ENCODE measurements around the gene SRL. TPM values are rescaled to one million over a fixed set of nuclear protein-coding genes. Genes with fewer than 3 reads are reported as not detected.

The SRL gene
- total RNA-seq, 4 donors from 2014 or later = 0.16 to 1.4 (median 0.52) TPM

DNA sequence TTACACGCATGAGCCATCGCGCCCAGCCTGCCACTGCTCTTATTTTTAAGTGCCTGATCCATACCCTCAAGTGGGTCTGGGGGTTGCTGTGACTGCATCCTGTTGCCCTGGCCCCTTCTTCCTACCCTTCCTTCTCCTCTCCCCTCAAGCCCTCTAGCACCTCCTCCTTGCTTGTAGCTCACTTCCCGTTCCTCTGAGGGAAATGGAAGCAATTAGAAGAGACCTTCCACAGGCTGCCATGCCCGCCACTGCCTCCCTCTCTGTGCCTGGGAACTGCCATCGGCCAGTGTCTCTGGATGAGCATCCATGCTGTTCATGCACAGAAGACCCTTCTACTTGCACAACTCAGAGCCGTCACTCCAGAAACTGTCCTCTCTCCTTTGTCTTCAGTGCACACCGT lies 41.6 kb upstream of the SRL start:
- Histone ChIP-seq H3K4me3 (no peak overlapping the region), H3K9me3 (no peaks in the 10 kb centered on the region), H3K27me3 (peaks cover 7% of the 10 kb centered on the region), H3K36me3 (no peaks in the 10 kb centered on the region), H3K27ac (no peak overlapping the region), H3K4me1 (peaks cover 4% of the 10 kb centered on the region)
- WGBS = 75% methylated on average over 8 of the region's 8 CpGs
- DNase-seq (ENCODE audit: low spot score in 2 of 2) = no peak
- TF ChIP-seq POLR2A (IDR thresholded peaks at IDR 0.05) = no peak
- TF ChIP-seq, protein P1, sequence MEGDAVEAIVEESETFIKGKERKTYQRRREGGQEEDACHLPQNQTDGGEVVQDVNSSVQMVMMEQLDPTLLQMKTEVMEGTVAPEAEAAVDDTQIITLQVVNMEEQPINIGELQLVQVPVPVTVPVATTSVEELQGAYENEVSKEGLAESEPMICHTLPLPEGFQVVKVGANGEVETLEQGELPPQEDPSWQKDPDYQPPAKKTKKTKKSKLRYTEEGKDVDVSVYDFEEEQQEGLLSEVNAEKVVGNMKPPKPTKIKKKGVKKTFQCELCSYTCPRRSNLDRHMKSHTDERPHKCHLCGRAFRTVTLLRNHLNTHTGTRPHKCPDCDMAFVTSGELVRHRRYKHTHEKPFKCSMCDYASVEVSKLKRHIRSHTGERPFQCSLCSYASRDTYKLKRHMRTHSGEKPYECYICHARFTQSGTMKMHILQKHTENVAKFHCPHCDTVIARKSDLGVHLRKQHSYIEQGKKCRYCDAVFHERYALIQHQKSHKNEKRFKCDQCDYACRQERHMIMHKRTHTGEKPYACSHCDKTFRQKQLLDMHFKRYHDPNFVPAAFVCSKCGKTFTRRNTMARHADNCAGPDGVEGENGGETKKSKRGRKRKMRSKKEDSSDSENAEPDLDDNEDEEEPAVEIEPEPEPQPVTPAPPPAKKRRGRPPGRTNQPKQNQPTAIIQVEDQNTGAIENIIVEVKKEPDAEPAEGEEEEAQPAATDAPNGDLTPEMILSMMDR (IDR thresholded peaks at IDR 0.05) = no peak
- no peak for TF ChIP-seq POLR2AphosphoS5 (IDR thresholded peaks at IDR 0.05)
- TF ChIP-seq EP300 (IDR thresholded peaks at IDR 0.05) = no peak

DNA sequence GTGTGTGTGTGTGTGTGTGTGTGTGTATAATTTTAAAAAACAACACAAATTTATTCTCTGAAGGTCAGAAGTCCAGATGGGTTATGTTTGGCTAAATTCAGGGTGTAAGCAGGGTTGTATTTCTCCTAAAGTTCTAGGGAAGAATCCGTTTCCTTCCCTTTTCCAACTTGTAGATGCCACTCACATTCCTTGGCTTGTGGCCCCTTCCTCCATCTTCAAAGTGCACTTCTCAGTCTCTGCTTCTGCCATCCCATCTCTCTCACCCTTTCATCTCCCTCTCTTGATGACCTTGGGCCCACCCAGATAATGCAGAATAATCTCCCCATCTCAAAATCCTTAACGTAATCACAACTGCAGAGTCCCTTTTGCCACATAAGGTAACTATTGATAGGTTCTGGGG lies 38.7 kb upstream of the SRL start:
- Histone ChIP-seq H3K9me3 (no peaks in the 10 kb centered on the region), H3K36me3 (no peaks in the 10 kb centered on the region), H3K27ac (no peak overlapping the region), H3K27me3 (peaks cover 5% of the 10 kb centered on the region), H3K4me3 (no peak overlapping the region), H3K4me1 (no peaks in the 10 kb centered on the region)
- DNase-seq (ENCODE audit: low spot score in 2 of 2) = no peak
- WGBS = 95% methylated on average over 2 of the region's 2 CpGs
- TF ChIP-seq POLR2A (IDR thresholded peaks at IDR 0.05) = no peak
- TF ChIP-seq POLR2AphosphoS5 (IDR thresholded peaks at IDR 0.05) = no peak
- TF ChIP-seq EP300 (IDR thresholded peaks at IDR 0.05) = no peak
- TF ChIP-seq, protein P1 (IDR thresholded peaks at IDR 0.05) = no peak

DNA sequence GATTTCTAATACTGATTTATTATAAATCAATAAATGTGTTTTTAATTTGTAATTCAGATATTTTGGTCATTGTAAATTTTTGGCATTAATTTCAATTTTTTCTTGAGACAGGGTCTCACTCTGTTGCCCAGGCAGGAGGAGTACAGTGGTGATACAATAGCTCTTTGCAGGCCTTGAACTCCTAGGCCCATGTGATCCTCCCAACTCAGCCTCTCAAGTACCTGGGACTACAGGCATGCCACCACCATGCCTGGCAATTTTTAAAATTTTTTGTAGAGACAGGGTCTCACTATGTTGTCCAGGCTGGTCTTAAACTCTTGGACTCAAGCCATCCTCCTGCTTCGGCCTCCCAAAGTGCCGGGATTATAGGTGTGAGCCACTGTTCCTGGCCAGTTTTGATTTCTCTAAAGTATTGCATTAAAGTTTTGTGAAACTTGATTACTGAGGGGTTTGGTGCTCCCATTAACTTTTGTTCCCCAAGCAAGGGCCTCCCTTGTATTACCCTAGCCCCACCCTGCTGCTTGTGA lies 36.2 kb upstream of the SRL start:
- TF ChIP-seq, protein P1 (IDR thresholded peaks at IDR 0.05) = no peak
- no peak for TF ChIP-seq EP300 (IDR thresholded peaks at IDR 0.05)
- no peak for TF ChIP-seq POLR2A (IDR thresholded peaks at IDR 0.05)
- TF ChIP-seq POLR2AphosphoS5 (IDR thresholded peaks at IDR 0.05) = no peak
- no peak overlapping the region for H3K27ac ChIP-seq
- no peak for DNase-seq (ENCODE audit: low spot score in 2 of 2)
- H3K27me3 ChIP-seq = no peaks in the 10 kb centered on the region
- H3K36me3 ChIP-seq = no peaks in the 10 kb centered on the region
- WGBS = 100% methylated on average over 2 of the region's 2 CpGs
- H3K4me1 ChIP-seq = peaks cover 7% of the 10 kb centered on the region
- H3K4me3 ChIP-seq = no peak overlapping the region
- no peaks in the 10 kb centered on the region for H3K9me3 ChIP-seq

DNA sequence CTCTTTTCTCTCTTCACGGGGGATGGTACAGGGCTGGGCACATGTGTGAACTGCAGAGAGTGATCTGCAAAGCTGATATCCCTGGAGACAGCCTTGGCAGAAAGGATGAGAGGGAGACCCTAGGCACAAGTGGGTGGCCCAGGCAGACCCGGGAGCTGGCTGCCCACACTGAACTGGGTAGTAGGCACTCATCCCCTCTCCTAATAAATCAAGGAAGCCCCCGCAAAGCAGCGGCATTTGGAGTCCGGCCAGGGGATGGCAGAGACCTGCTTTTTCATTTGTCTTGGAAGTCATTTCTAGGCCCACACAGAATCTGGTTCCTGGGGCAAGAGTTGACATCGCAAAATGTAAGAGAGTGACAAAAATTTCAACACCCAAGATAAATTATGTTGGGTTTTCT lies 34.0 kb upstream of the SRL start:
- Histone ChIP-seq H3K27ac (no peak overlapping the region), H3K9me3 (no peaks in the 10 kb centered on the region), H3K4me3 (no peak overlapping the region), H3K36me3 (no peaks in the 10 kb centered on the region), H3K27me3 (no peaks in the 10 kb centered on the region), H3K4me1 (peaks cover 13% of the 10 kb centered on the region)
- 82% methylated on average over 6 of the region's 6 CpGs for WGBS
- DNase-seq (ENCODE audit: low spot score in 2 of 2) = no peak
- TF ChIP-seq EP300 (IDR thresholded peaks at IDR 0.05) (no peak), POLR2AphosphoS5 (IDR thresholded peaks at IDR 0.05) (no peak), POLR2A (IDR thresholded peaks at IDR 0.05) (no peak)
- TF ChIP-seq, protein P1 (IDR thresholded peaks at IDR 0.05) = no peak

DNA sequence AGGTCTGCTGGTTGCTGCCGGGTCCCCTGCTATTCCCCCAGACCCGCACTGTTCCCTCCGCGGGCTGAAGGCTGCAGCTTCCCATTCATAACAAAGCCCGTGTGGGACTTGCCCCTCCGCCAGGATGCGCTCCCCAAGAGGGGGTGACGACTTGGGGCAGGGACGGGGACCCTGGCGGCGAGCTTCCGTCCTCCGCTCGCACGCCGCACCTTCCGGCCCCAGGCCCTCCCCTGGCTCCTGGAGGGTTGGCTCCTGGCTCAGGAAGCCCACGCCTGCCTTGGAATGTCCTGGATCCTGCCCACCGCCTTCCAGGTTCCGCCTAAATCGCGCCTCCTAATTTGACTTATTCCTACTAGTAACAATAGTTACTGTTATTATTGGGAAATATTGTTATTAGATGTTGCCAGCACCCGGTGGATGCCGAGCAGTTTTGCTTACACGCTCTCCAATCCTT lies 32.0 kb upstream of the SRL start:
- TF ChIP-seq POLR2A (IDR thresholded peaks at IDR 0.05) (no peak), POLR2AphosphoS5 (IDR thresholded peaks at IDR 0.05) (peak in 2 of 3 donors; percentile 21 to 37), EP300 (IDR thresholded peaks at IDR 0.05) (no peak)
- TF ChIP-seq, protein P1 (IDR thresholded peaks at IDR 0.05) = peak in 1 of 2 donors; percentile 32
- Histone ChIP-seq H3K4me3 (peak overlapping the region; percentile 98), H3K4me1 (peaks cover 21% of the 10 kb centered on the region), H3K9me3 (no peaks in the 10 kb centered on the region), H3K27ac (peak overlapping the region; percentile 96), H3K36me3 (no peaks in the 10 kb centered on the region), H3K27me3 (no peaks in the 10 kb centered on the region)
- peak in 1 of 2 donors; percentile 83 for DNase-seq (ENCODE audit: low spot score in 2 of 2)
- 0% methylated on average over 10 of the region's 25 CpGs for WGBS

Data from suprapubic skin (tissue), 4 donors.